ENCODE measurements around the gene LRP2.

- no peak for TF ChIP-seq POLR2AphosphoS5 (IDR thresholded peaks at IDR 0.05; ENCODE audit: low read depth, low read length)
- no peak for TF ChIP-seq JUN (IDR thresholded peaks at IDR 0.05; ENCODE audit: low read depth, low read length)
- TF ChIP-seq RXRA (IDR thresholded peaks at IDR 0.05; ENCODE audit: insufficient read depth, low read depth, low read length): no peak
- no peak for TF ChIP-seq YY1 (IDR thresholded peaks at IDR 0.05; ENCODE audit: low read depth, low read length)
- no peak for TF ChIP-seq SP1 (IDR thresholded peaks at IDR 0.05; ENCODE audit: low read depth, low read length)
Observed at GRCh38 chr2:169108099-169108884, 254.0 kb downstream of the LRP2 start.

Data from H1 (cell line).